PC-3 (cell line): Measurements from ENCODE around the gene MAP2K5. TPM values are rescaled to one million over a fixed set of nuclear protein-coding genes. Genes with fewer than 3 reads are reported as not detected.
"Not testable (repeated sequence)": the region's sequence is repeated elsewhere in the genome, so short reads cannot be mapped to it uniquely, and the experiment has no call there.

ENCODE experiments used
- ATAC-seq: fragments of 200-7000 bp; cut with Tn5 transposase; 2 replicates; pipeline ENCODE4 v1.9.1; 2020; ENCODE audit warnings: mild to moderate bottlenecking, moderate library complexity
- BruUV-seq: library from RNA; stranded (reverse); fragments of 400-500 nt; replicated peaks from 2 replicates; lab custom pipeline; 2021; lab: Mats Ljungman, UMichigan
- CTCF ChIA-PET: fragments of 300-600 bp; sonication (Branson Sonifier 250); formaldehyde crosslinking; loops from one replicate; lab custom pipeline; 2022; ENCODE audit warnings: antibody characterized with exemption; lab: Charles Lee
- POLR2A ChIA-PET: fragments of 300-600 bp; sonication (Branson Sonifier 250); formaldehyde crosslinking; loops from one replicate; lab custom pipeline; 2022; ENCODE audit warnings: antibody characterized with exemption; ENCODE audit not compliant: unreplicated experiment; lab: Charles Lee
- DNase-seq: peaks from one replicate; pipeline ENCODE4 v3.0.0-alpha.2; 2015
- H2AFZ ChIP-seq: fragments of 300-600 bp; sonication (generic); 2 replicates; pipeline ENCODE4 v1.6.0; 2016; ENCODE audit warnings: antibody characterized with exemption, low read length
- H3F3A ChIP-seq: fragments of 300-600 bp; sonication (generic); one replicate; pipeline ENCODE4 v1.6.0; 2017; ENCODE audit warnings: antibody characterized with exemption, low read length, control low read depth, mild to moderate bottlenecking; ENCODE audit not compliant: unreplicated experiment
- H3K27ac ChIP-seq: fragments of 300-600 bp; sonication (generic); 2 replicates; pipeline ENCODE4 v1.5.1; 2016; ENCODE audit warnings: mild to moderate bottlenecking, low read length
- H3K27me3 ChIP-seq: fragments of 300-600 bp; sonication (generic); 2 replicates; pipeline ENCODE4 v1.6.1; 2016; ENCODE audit warnings: low read length, mixed read lengths
- H3K36me3 ChIP-seq: fragments of 300-600 bp; sonication (generic); 2 replicates; pipeline ENCODE4 v1.6.1; 2016; ENCODE audit warnings: low read depth, mixed run types, low read length, mixed read lengths
- H3K4me1 ChIP-seq: fragments of 300-600 bp; sonication (generic); 2 replicates; pipeline ENCODE4 v1.5.1; 2016; ENCODE audit warnings: low read length; ENCODE audit not compliant: insufficient read depth
- H3K4me2 ChIP-seq: fragments of 300-600 bp; sonication (generic); 2 replicates; pipeline ENCODE4 v1.6.0; 2016; ENCODE audit warnings: low read length
- H3K4me3 ChIP-seq: fragments of 300-600 bp; sonication (generic); 2 replicates; pipeline ENCODE4 v1.5.1; 2016; ENCODE audit warnings: mild to moderate bottlenecking, low read length, mixed read lengths
- H3K79me2 ChIP-seq: fragments of 300-600 bp; sonication (generic); 2 replicates; pipeline ENCODE4 v1.6.1; 2017; ENCODE audit warnings: low read length, mixed read lengths
- H3K9ac ChIP-seq: fragments of 300-600 bp; sonication (generic); 2 replicates; pipeline ENCODE4 v1.6.0; 2016; ENCODE audit warnings: mild to moderate bottlenecking, low read length
- H3K9me2 ChIP-seq: fragments of 300-600 bp; sonication (generic); replicated peaks from 2 replicates; pipeline ENCODE4 v1.6.1; 2016; ENCODE audit warnings: mixed run types, low read length, mixed read lengths
- H3K9me3 ChIP-seq: fragments of 300-600 bp; sonication (generic); 2 replicates; pipeline ENCODE4 v1.6.1; 2016; ENCODE audit warnings: low read length, mixed read lengths
- H4K20me1 ChIP-seq: fragments of 300-600 bp; sonication (generic); 2 replicates; pipeline ENCODE4 v1.6.1; 2016; ENCODE audit warnings: low read length, mixed read lengths
- CTCF ChIP-seq: fragments of 300-600 bp; sonication (generic); conservative IDR thresholded peaks from 2 replicates; pipeline ENCODE4 v1.5.1; 2017; ENCODE audit warnings: antibody characterized with exemption, low read depth, mild to moderate bottlenecking, low read length
- EZH2 ChIP-seq: fragments of 300-600 bp; sonication (generic); IDR thresholded peaks from one replicate; pipeline ENCODE4 v1.6.1; 2017; ENCODE audit warnings: antibody characterized with exemption, mild to moderate bottlenecking, low read length; ENCODE audit not compliant: unreplicated experiment
- EZH2phosphoT487 ChIP-seq: fragments of 300-600 bp; sonication (generic); IDR thresholded peaks from 2 replicates; pipeline ENCODE4 v1.6.1; 2018; ENCODE audit warnings: mild to moderate bottlenecking, antibody characterized with exemption, low read length, borderline replicate concordance
- intact Hi-C: fragments of 100-400 bp; cut with micrococcal nuclease; formaldehyde crosslinking; loops from 2 replicates; pipeline ENCODE4 v1.9.0; 2023
- total RNA-seq: library from RNA; depleted of rRNA; stranded (reverse); fragments of >200 nt; gene quantifications from 2 replicates; pipeline ENCODE4 v1.2.3, GENCODE V29; 2014

Gene MAP2K5
- total RNA-seq, 1 experiment from 2014 or later = 5.5 TPM

- DNase-seq (peak; percentile 7), ATAC-seq (no peak)
- no peaks in the 10 kb centered on the region for H3K9me3 ChIP-seq
- no peaks in the 10 kb centered on the region for H3F3A ChIP-seq
- no peaks in the 10 kb centered on the region for H3K4me1 ChIP-seq
- no peak overlapping the region for H3K9ac ChIP-seq
- H2AFZ ChIP-seq = no peak overlapping the region
- H3K27ac ChIP-seq = no peak overlapping the region
- intact Hi-C loops = no loop called here
- H3K36me3 ChIP-seq = no peaks in the 10 kb centered on the region
- H3K9me2 ChIP-seq = no peaks in the 10 kb centered on the region
- no peak overlapping the region for H3K4me2 ChIP-seq
- H3K79me2 ChIP-seq = no peaks in the 10 kb centered on the region
- POLR2A ChIA-PET = no interaction called here
- TF ChIP-seq EZH2phosphoT487 = no peak
- TF ChIP-seq EZH2 = no peak
- TF ChIP-seq CTCF = 0 out of 2 replicates have a peak, but pooled peaks have one; percentile 27
- no peaks in the 10 kb centered on the region for H3K27me3 ChIP-seq
- no TSS peak for BruUV-seq
- H4K20me1 ChIP-seq = no peaks in the 10 kb centered on the region
- CTCF ChIA-PET = no interaction called here
- no peak overlapping the region for H3K4me3 ChIP-seq
These were observed 71.2 kb downstream of the MAP2K5 start for GRCh38 chr15:67613708-67614107.

- ATAC-seq, BruUV-seq, H3F3A ChIP-seq, H3K36me3 ChIP-seq, H2AFZ ChIP-seq, H4K20me1 ChIP-seq, intact Hi-C loops, H3K9ac ChIP-seq, H3K4me1 ChIP-seq, DNase-seq, H3K27ac ChIP-seq, CTCF ChIA-PET, H3K9me2 ChIP-seq, H3K27me3 ChIP-seq, H3K79me2 ChIP-seq, H3K4me2 ChIP-seq, H3K4me3 ChIP-seq, H3K9me3 ChIP-seq: not testable (repeated sequence)
- POLR2A ChIA-PET = interaction anchor here (0.6 kb wide), 1 partner anchor 8 kb away, joined by 4 read pairs; no protein-coding TSS in a partner anchor
These were observed 72.6 kb downstream of the MAP2K5 start for GRCh38 chr15:67615131-67615534.

- Histone ChIP-seq H3K9me3 (no peaks in the 10 kb centered on the region), H3K79me2 (no peaks in the 10 kb centered on the region), H3K4me1 (no peaks in the 10 kb centered on the region), H3K9ac (no peak overlapping the region), H3F3A (no peaks in the 10 kb centered on the region), H3K4me3 (no peak overlapping the region), H3K27ac (no peak overlapping the region), H3K9me2 (no peaks in the 10 kb centered on the region), H3K27me3 (no peaks in the 10 kb centered on the region), H2AFZ (no peak overlapping the region), H3K36me3 (no peaks in the 10 kb centered on the region), H3K4me2 (no peak overlapping the region), H4K20me1 (no peaks in the 10 kb centered on the region)
- POLR2A ChIA-PET = no interaction called here
- BruUV-seq = no TSS peak
- intact Hi-C loops = no loop called here
- TF ChIP-seq CTCF (no peak), EZH2phosphoT487 (no peak), EZH2 (no peak)
- CTCF ChIA-PET = no interaction called here
- DNase-seq = no peak
- no peak for ATAC-seq
These were observed 75.8 kb downstream of the MAP2K5 start for GRCh38 chr15:67618297-67618696.
